Endothelial cell of umbilical vein (primary cell): Measurements from ENCODE around the gene GALNT10. TPM values are rescaled to one million over a fixed set of nuclear protein-coding genes. Genes with fewer than 3 reads are reported as not detected.

Source experiments
- BruUV-seq: library from RNA; stranded (reverse); fragments of 400-500 nt; replicated peaks from 2 replicates; lab custom pipeline; 2021; lab: Mats Ljungman, UMichigan
- CTCF ChIA-PET: fragments of 300-600, 350-600 bp; sonication (Branson Sonifier 250); formaldehyde crosslinking; loops from one replicate; lab custom pipeline; 2021; ENCODE audit warnings: antibody characterized with exemption, inconsistent platforms; lab: Charles Lee
- POLR2A ChIA-PET: fragments of 300-600, 350-600 bp; sonication (Branson Sonifier 250); formaldehyde crosslinking; loops from one replicate; lab custom pipeline; 2021; ENCODE audit warnings: antibody characterized with exemption, inconsistent platforms; lab: Charles Lee
- DNase-seq: peaks from one replicate; pipeline ENCODE4 v3.0.0-alpha.2; 2011; ENCODE audit warnings: low read depth, low spot score
- FAIRE-seq: peaks from 2 replicates; lab custom pipeline; 2011; peaks lifted over from hg19 to GRCh38; lab: Jason Lieb, UNC
- H2AFZ ChIP-seq: 2 replicates; pipeline ENCODE4 v1.6.0; 2012; ENCODE audit warnings: low read depth, low read length, control low read depth, inconsistent platforms
- H3K27ac ChIP-seq: 2 replicates; pipeline ENCODE4 v1.5.1; 2011; ENCODE audit warnings: low read depth, mild to moderate bottlenecking, control low read depth, low read length, moderate library complexity; ENCODE audit not compliant: insufficient read depth
- H3K27me3 ChIP-seq, 2 experiments: 2 replicates each; pipeline versions ENCODE4 v1.6.0 to v1.6.1; 2011; ENCODE audit warnings: low read length in 2 of 2, mixed read lengths in 1 of 2; ENCODE audit not compliant: control insufficient read depth in 2 of 2, insufficient read depth in 2 of 2
- H3K36me3 ChIP-seq, 2 experiments: 2 replicates in 1 of 2; 3 replicates in 1 of 2; pipeline ENCODE4 v1.5.1; 2011; ENCODE audit warnings: low read length in 2 of 2, mild to moderate bottlenecking in 1 of 2, moderate library complexity in 1 of 2; ENCODE audit not compliant: control insufficient read depth in 2 of 2, insufficient read depth in 2 of 2; ENCODE audit errors: extremely low read depth in 1 of 2
- H3K4me1 ChIP-seq: 3 replicates; pipeline ENCODE4 v1.5.1; 2011; ENCODE audit warnings: mild to moderate bottlenecking, low read length; ENCODE audit not compliant: control insufficient read depth, insufficient read depth; ENCODE audit errors: extremely low read depth
- H3K4me2 ChIP-seq: 2 replicates; pipeline ENCODE4 v1.6.1; 2011; ENCODE audit warnings: low read length, control low read depth, mixed read lengths; ENCODE audit not compliant: insufficient read depth
- H3K4me3 ChIP-seq, 3 experiments: fragments of 200-600 bp in 1 of 3; sonication (generic), shearing (Covaris generic) in 1 of 3; replicated peaks in 1 of 3; 2 replicates each; pipeline ENCODE4 v1.5.1; 2011 to 2016; ENCODE audit warnings: control low read depth in 3 of 3, low read length in 3 of 3, mild to moderate bottlenecking in 2 of 3, inconsistent platforms in 1 of 3, low read depth in 1 of 3, moderate library complexity in 1 of 3; ENCODE audit not compliant: insufficient read depth in 1 of 3
- H3K79me2 ChIP-seq: 2 replicates; pipeline ENCODE4 v1.6.0; 2012; ENCODE audit warnings: low read length, inconsistent platforms; ENCODE audit not compliant: control insufficient read depth, insufficient read depth
- H3K9ac ChIP-seq: replicated peaks from 2 replicates; pipeline ENCODE3; 2011; ENCODE audit warnings: low read length, control low read depth; ENCODE audit not compliant: insufficient read depth; ENCODE audit errors: extremely low read depth
- H3K9me1 ChIP-seq: replicated peaks from 3 replicates; pipeline ENCODE4 v1.6.0; 2011; ENCODE audit warnings: mild to moderate bottlenecking, low read length; ENCODE audit not compliant: control insufficient read depth, insufficient read depth; ENCODE audit errors: extremely low read depth
- H3K9me3 ChIP-seq: replicated peaks from 2 replicates; pipeline ENCODE4 v1.5.1; 2012; ENCODE audit warnings: low read length, inconsistent platforms; ENCODE audit not compliant: control insufficient read depth, insufficient read depth
- H4K20me1 ChIP-seq: replicated peaks from 2 replicates; pipeline ENCODE3; 2011; ENCODE audit warnings: mild to moderate bottlenecking, low read length; ENCODE audit not compliant: control insufficient read depth, insufficient read depth; ENCODE audit errors: extremely low read depth
- EZH2 ChIP-seq: IDR thresholded peaks from 2 replicates; pipeline ENCODE4 v1.6.1; 2012; ENCODE audit warnings: borderline replicate concordance, low read depth, mild to moderate bottlenecking, moderate library complexity, low read length, inconsistent platforms; ENCODE audit not compliant: severe bottlenecking
- FOS ChIP-seq: IDR thresholded peaks from 2 replicates; pipeline ENCODE4 v1.6.1; 2011; ENCODE audit warnings: mild to moderate bottlenecking, low read length, moderate library complexity, borderline replicate concordance; ENCODE audit not compliant: insufficient read depth
- GATA2 ChIP-seq: IDR thresholded peaks from 2 replicates; pipeline ENCODE4 v1.7.0; 2011; ENCODE audit warnings: low read depth, mild to moderate bottlenecking, moderate library complexity, mixed read lengths, low read length; ENCODE audit not compliant: insufficient read length, insufficient read depth
- JUN ChIP-seq: IDR thresholded peaks from 2 replicates; pipeline ENCODE4 v1.6.1; 2011; ENCODE audit warnings: borderline replicate concordance, low read depth; ENCODE audit not compliant: insufficient read length, insufficient read depth
- MYC ChIP-seq: IDR thresholded peaks from one replicate; pipeline ENCODE4 v1.6.1; 2011; ENCODE audit warnings: mild to moderate bottlenecking, low read depth, low read length
- POLR2A ChIP-seq: IDR thresholded peaks from 2 replicates; pipeline ENCODE4 v1.6.1; 2012; ENCODE audit warnings: low read depth, mild to moderate bottlenecking, control low read depth, low read length
- POLR2AphosphoS5 ChIP-seq: IDR thresholded peaks from 2 replicates; pipeline ENCODE4 v1.6.1; 2012; ENCODE audit warnings: low read depth, mild to moderate bottlenecking, control low read depth, low read length, moderate library complexity; ENCODE audit not compliant: insufficient read depth
- dilution Hi-C: fragments of 300-500 bp; cut with MboI; formaldehyde crosslinking; loops from one replicate; pipeline ENCODE4 v1.15.0; 2019; ENCODE audit warnings: low sequenced_read_pairs; ENCODE audit not compliant: extremely low pct_ligation_motif_present
- intact Hi-C: fragments of 100-400 bp; cut with micrococcal nuclease; formaldehyde crosslinking; loops from one replicate; pipeline ENCODE4 v1.10.0; 2022
- polyA plus RNA-seq, 4 experiments: library from polyadenylated mRNA; depleted of rRNA in 3 of 4; stranded (reverse) in 3 of 4; unstranded in 1 of 4; fragments of >200 nt; gene quantifications; 2 replicates each; pipeline versions ENCODE4 v1.2.1 to v1.2.3, GENCODE V29; 2011 to 2012; ENCODE audit warnings: missing spikeins in 1 of 4
- total RNA-seq: library from RNA; stranded (reverse); gene quantifications from 2 replicates; pipeline ENCODE4 v1.2.3, GENCODE V29; 2021
- TF ChIP-seq, protein P1 (sequence below): IDR thresholded peaks from 2 replicates; pipeline ENCODE4 v1.6.1; 2011; ENCODE audit not compliant: insufficient read depth, insufficient read length
- TF ChIP-seq, protein P2 (sequence below), 2 donors: IDR thresholded peaks; 1 replicate in 1 of 2; 2 replicates in 1 of 2; pipeline ENCODE4 v1.5.1; 2011; ENCODE audit warnings: low read length in 2 of 2, mild to moderate bottlenecking in 2 of 2, moderate library complexity in 2 of 2, control low read depth in 1 of 2, inconsistent platforms in 1 of 2, low read depth in 1 of 2; ENCODE audit not compliant: insufficient read depth in 1 of 2; ENCODE audit errors: extremely low read depth in 1 of 2

Gene GALNT10
- total and polyA plus RNA-seq, 2 donors (not counting 3 experiments of a cell fraction or from before 2014, with no cell fraction given): 70.2 to 77.6 TPM

DNA sequence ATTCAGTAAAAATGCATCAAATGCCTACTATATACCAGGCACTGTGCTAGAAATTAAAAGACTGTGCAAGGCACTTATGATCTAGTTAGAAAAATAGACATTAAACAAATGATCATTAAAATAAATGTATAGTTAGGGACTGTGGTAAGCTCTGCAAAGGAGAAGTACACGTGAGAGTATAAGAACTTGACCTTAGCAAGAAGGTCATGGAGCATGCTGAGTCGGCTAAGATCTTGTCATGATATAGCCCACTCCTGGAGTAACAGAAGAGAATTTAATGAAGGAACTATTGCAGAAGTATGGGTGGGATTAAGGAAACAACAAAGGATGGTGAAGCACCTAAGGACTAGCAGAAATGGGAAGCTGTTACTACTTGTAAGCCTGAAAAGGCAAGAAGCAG lies 231.8 kb downstream of the GALNT10 start:
- Histone ChIP-seq H3K27ac (no peak overlapping the region), H2AFZ (no peak overlapping the region), H4K20me1 (no peaks in the 10 kb centered on the region), H3K79me2 (no peaks in the 10 kb centered on the region), H3K9ac (no peak overlapping the region), H3K9me3 (no peaks in the 10 kb centered on the region), H3K4me2 (no peak overlapping the region), H3K4me1 (no peaks in the 10 kb centered on the region), H3K27me3 (no peaks in the 10 kb centered on the region), H3K9me1 (no peaks in the 10 kb centered on the region), H3K36me3 (peaks cover 5 to 8% of the 10 kb centered on the region in 2 experiments), H3K4me3 (no peak overlapping the region)
- intact Hi-C loops: loop anchor here (1.0 kb wide), 2 partner anchors 188 to 218 kb away; no protein-coding TSS in a partner anchor
- ChIA-PET CTCF (interaction anchor here (0.7 to 2.6 kb wide), 21 partner anchors 10 to 602 kb away, joined by 3 to 25 read pairs (median 6); no protein-coding TSS in a partner anchor), POLR2A (no interaction called here)
- FAIRE-seq: no peak
- BruUV-seq: no TSS peak
- dilution Hi-C loops: no loop called here
- DNase-seq: no peak
- TF ChIP-seq FOS (no peak), POLR2AphosphoS5 (no peak), JUN (no peak), MYC (no peak), GATA2 (no peak), EZH2 (no peak), POLR2A (no peak)
- TF ChIP-seq, protein P1, sequence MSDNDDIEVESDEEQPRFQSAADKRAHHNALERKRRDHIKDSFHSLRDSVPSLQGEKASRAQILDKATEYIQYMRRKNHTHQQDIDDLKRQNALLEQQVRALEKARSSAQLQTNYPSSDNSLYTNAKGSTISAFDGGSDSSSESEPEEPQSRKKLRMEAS: no peak
- TF ChIP-seq, protein P2, sequence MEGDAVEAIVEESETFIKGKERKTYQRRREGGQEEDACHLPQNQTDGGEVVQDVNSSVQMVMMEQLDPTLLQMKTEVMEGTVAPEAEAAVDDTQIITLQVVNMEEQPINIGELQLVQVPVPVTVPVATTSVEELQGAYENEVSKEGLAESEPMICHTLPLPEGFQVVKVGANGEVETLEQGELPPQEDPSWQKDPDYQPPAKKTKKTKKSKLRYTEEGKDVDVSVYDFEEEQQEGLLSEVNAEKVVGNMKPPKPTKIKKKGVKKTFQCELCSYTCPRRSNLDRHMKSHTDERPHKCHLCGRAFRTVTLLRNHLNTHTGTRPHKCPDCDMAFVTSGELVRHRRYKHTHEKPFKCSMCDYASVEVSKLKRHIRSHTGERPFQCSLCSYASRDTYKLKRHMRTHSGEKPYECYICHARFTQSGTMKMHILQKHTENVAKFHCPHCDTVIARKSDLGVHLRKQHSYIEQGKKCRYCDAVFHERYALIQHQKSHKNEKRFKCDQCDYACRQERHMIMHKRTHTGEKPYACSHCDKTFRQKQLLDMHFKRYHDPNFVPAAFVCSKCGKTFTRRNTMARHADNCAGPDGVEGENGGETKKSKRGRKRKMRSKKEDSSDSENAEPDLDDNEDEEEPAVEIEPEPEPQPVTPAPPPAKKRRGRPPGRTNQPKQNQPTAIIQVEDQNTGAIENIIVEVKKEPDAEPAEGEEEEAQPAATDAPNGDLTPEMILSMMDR (IDR thresholded peaks at IDR 0.05; ENCODE audit: extremely low read depth in 1 of 2, insufficient read depth in 1 of 2, low read depth in 1 of 2, low read length in 2 of 2): no peak
